ENCODE results near the gene NNMT. TPM values are rescaled to one million over a fixed set of nuclear protein-coding genes. Genes with fewer than 3 reads are reported as not detected.

The NNMT gene
- total RNA-seq, 1 experiment from 2014 or later = not detected

DNA sequence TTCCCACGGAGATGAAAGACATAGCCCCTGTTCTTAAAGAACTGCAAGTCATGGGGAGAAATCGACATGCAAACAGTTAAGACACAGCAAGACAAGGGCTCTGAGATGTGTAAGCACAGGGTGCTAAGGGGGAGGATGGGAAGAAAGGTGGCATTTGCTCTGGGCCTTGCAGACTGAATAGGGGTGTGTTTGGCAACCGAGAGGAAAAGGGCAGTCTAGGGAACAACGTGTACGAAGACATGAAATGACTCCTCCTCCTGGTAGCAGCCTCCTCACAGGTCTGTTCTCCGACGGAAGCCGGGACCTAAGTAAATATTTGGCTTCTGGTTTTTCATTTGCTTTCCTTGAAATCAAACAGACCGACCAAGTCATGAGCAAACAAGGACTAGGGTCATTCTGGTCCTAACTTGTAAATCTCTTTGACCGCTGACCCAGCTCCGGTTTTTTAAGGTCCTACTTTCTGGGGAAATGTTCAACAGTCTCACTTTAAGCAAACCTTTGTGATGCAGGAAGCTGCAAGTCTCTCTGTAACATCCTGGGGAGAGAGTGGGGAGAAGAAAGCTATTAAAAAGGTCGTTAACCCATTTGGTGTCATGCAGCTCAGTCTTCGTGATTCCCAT, 19.7 kb downstream of the NNMT start:
- Histone ChIP-seq H3K9me3 (ENCODE audit: control insufficient read depth in 1 of 2, insufficient read depth in 1 of 2, low read depth in 1 of 2, low read length in 2 of 2) (no peaks in the 10 kb centered on the region), H3K27ac (ENCODE audit: low read depth, low read length) (no peak overlapping the region), H3K9ac (ENCODE audit: low read length) (no peak overlapping the region), H3K79me2 (ENCODE audit: insufficient read depth, low read length) (no peaks in the 10 kb centered on the region), H3K27me3 (ENCODE audit: insufficient read depth, low read length) (peaks cover 26% of the 10 kb centered on the region), H3K36me3 (ENCODE audit: control insufficient read depth in 1 of 2, insufficient read depth in 2 of 2, low read length in 2 of 2) (no peaks in the 10 kb centered on the region), H4K20me1 (ENCODE audit: insufficient read depth) (no peaks in the 10 kb centered on the region), H3K4me2 (ENCODE audit: low read length) (no peak overlapping the region), H3K9me2 (ENCODE audit: insufficient read depth) (no peaks in the 10 kb centered on the region), H3K4me3 (replicated peaks in 1 of 2; ENCODE audit: low read depth in 1 of 2, low read length in 2 of 2) (no peak overlapping the region), H3K4me1 (ENCODE audit: control insufficient read depth in 1 of 2, insufficient read depth in 2 of 2, low read length in 2 of 2) (no peaks in the 10 kb centered on the region), H2AFZ (ENCODE audit: low read depth, low read length, poor library complexity, severe bottlenecking) (no peak overlapping the region)
- DNase-seq (ENCODE audit: low read depth, low spot score) (no peak), ATAC-seq (no peak)
- RAD21 ChIA-PET (ENCODE audit: low non-redundant PET in 1 of 2, low total read pairs in 2 of 2, uncharacterized antibody in 2 of 2, unreplicated experiment in 2 of 2) = no interaction called here
- CTCF ChIA-PET = no interaction called here
- intact Hi-C loops (cut with micrococcal nuclease) = no loop called here
- TF ChIP-seq POLR2AphosphoS5 (IDR thresholded peaks at IDR 0.05; ENCODE audit: low read depth, low read length) (no peak), ZFX (IDR thresholded peaks at IDR 0.05) (no peak)
- POLR2A ChIA-PET = no interaction called here
- BruUV-seq (replicated peaks) = no TSS peak

DNA sequence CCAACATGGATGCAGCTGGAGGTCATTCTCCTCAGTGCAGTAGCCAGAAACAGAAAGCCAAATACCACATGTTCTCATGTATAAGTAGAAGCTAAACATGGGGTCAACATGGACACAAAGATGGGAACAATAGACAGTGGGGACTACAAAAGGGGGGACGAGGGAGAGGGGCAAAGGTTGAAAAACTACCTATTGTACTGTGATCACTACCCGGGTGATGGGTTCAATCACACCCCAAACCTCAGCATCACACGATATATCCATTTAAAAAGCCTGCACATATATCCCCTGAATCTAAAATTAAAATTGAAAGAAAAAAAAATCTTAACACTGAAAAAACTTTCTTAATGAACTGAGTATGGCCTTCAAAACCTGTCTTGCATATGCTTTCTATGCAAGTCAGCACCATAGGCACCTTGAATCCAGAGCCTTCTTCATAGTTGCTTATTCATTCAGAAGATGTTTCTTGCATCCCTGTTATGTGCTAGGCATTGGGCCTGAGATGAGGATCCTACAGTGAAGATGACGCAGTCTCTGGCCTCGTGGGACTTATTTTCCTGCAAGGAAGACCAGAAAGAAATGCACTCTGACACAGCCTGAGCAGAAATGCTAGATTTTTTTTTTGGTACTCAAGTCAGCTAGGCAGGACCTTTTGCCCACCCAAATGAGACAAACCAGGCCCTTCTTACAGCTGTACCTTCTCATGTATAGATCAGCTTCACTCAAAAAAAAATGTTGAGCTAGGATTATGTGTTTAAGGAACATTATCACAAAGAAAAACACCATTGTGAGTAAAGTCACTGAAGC, 21.0 kb downstream of the NNMT start:
- no peak for TF ChIP-seq ELF1 (IDR thresholded peaks at IDR 0.05; ENCODE audit: borderline replicate concordance, low read depth)
- no peak for TF ChIP-seq ZBTB33 (IDR thresholded peaks at IDR 0.05; ENCODE audit: extremely low read depth, insufficient replicate concordance, low read length)
- no peak for TF ChIP-seq POLR2AphosphoS5 (IDR thresholded peaks at IDR 0.05; ENCODE audit: low read depth, low read length)
- TF ChIP-seq FOSL1 (IDR thresholded peaks at IDR 0.05; ENCODE audit: low read depth) = no peak
- TF ChIP-seq SRF (IDR thresholded peaks at IDR 0.05; ENCODE audit: low read depth) = no peak
- TF ChIP-seq, protein P1, sequence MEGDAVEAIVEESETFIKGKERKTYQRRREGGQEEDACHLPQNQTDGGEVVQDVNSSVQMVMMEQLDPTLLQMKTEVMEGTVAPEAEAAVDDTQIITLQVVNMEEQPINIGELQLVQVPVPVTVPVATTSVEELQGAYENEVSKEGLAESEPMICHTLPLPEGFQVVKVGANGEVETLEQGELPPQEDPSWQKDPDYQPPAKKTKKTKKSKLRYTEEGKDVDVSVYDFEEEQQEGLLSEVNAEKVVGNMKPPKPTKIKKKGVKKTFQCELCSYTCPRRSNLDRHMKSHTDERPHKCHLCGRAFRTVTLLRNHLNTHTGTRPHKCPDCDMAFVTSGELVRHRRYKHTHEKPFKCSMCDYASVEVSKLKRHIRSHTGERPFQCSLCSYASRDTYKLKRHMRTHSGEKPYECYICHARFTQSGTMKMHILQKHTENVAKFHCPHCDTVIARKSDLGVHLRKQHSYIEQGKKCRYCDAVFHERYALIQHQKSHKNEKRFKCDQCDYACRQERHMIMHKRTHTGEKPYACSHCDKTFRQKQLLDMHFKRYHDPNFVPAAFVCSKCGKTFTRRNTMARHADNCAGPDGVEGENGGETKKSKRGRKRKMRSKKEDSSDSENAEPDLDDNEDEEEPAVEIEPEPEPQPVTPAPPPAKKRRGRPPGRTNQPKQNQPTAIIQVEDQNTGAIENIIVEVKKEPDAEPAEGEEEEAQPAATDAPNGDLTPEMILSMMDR (IDR thresholded peaks at IDR 0.05 in 2 of 3, conservative IDR thresholded peaks at IDR 0.05 in 1 of 3; ENCODE audit: borderline replicate concordance in 1 of 3, insufficient read depth in 1 of 3, low read depth in 2 of 3, low read length in 2 of 3) = no peak
- no peak for TF ChIP-seq ZFX (IDR thresholded peaks at IDR 0.05)
- TF ChIP-seq EZH2phosphoT487 (IDR thresholded peaks at IDR 0.05; ENCODE audit: borderline replicate concordance) = no peak
- TF ChIP-seq, protein P2, sequence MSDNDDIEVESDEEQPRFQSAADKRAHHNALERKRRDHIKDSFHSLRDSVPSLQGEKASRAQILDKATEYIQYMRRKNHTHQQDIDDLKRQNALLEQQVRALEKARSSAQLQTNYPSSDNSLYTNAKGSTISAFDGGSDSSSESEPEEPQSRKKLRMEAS (IDR thresholded peaks at IDR 0.05) = no peak
- no peak for TF ChIP-seq YY1 (IDR thresholded peaks at IDR 0.05; ENCODE audit: extremely low read depth, insufficient replicate concordance, low read depth, low read length)
- ATAC-seq (no peak; the same call in 1 of the 2 replicates), DNase-seq (ENCODE audit: low read depth, low spot score) (no peak)
- H3K9me3 ChIP-seq (ENCODE audit: control insufficient read depth in 1 of 2, insufficient read depth in 1 of 2, low read depth in 1 of 2, low read length in 2 of 2) = no peaks in the 10 kb centered on the region
- H3K36me3 ChIP-seq (ENCODE audit: control insufficient read depth in 1 of 2, insufficient read depth in 2 of 2, low read length in 2 of 2) = no peaks in the 10 kb centered on the region
- no peak overlapping the region for H2AFZ ChIP-seq (ENCODE audit: low read depth, low read length, poor library complexity, severe bottlenecking)
- no peaks in the 10 kb centered on the region for H4K20me1 ChIP-seq (ENCODE audit: insufficient read depth)
- POLR2A ChIA-PET = no interaction called here
- BruUV-seq (replicated peaks) = no TSS peak
- CTCF ChIA-PET = no interaction called here
- intact Hi-C loops (cut with micrococcal nuclease) = no loop called here
- H3K27ac ChIP-seq (ENCODE audit: low read depth, low read length) = no peak overlapping the region
- RAD21 ChIA-PET (ENCODE audit: low non-redundant PET in 1 of 2, low total read pairs in 2 of 2, uncharacterized antibody in 2 of 2, unreplicated experiment in 2 of 2) = no interaction called here
- no peaks in the 10 kb centered on the region for H3K9me2 ChIP-seq (ENCODE audit: insufficient read depth)
- no peaks in the 10 kb centered on the region for H3K4me1 ChIP-seq (ENCODE audit: control insufficient read depth in 1 of 2, insufficient read depth in 2 of 2, low read length in 2 of 2)
- H3K9ac ChIP-seq (ENCODE audit: low read length) = no peak overlapping the region
- no peak overlapping the region for H3K4me3 ChIP-seq (replicated peaks in 1 of 2; ENCODE audit: low read depth in 1 of 2, low read length in 2 of 2)
- H3K27me3 ChIP-seq (ENCODE audit: insufficient read depth, low read length) = peaks cover 28% of the 10 kb centered on the region
- H3K4me2 ChIP-seq (ENCODE audit: low read length) = no peak overlapping the region
- no peaks in the 10 kb centered on the region for H3K79me2 ChIP-seq (ENCODE audit: insufficient read depth, low read length)

All from HCT116 (cell line).